Activated naive CD8-positive, alpha-beta T cell treated with anti-CD3 and anti-CD28 coated beads for 36 hours (primary cell): Measurements from ENCODE around the gene MAGEA2B. TPM values are rescaled to one million over a fixed set of nuclear protein-coding genes. Genes with fewer than 3 reads are reported as not detected.
"Not testable (repeated sequence)": the region's sequence is repeated elsewhere in the genome, so short reads cannot be mapped to it uniquely, and the experiment has no call there.

Experiments used
- DNase-seq: peaks from one replicate; pipeline ENCODE4 v3.0.0; 2021
- H3K27ac Mint-ChIP-seq: one replicate; pipeline ENCODE4 v1.8.0; 2022; ENCODE audit warnings: mild to moderate bottlenecking, moderate library complexity, mixed read lengths
- H3K27me3 Mint-ChIP-seq: one replicate; pipeline ENCODE4 v1.8.0; 2022; ENCODE audit warnings: mild to moderate bottlenecking, mixed read lengths
- H3K36me3 Mint-ChIP-seq: one replicate; pipeline ENCODE4 v1.8.0; 2021; ENCODE audit warnings: mild to moderate bottlenecking, mixed read lengths
- H3K4me1 Mint-ChIP-seq: one replicate; pipeline ENCODE4 v1.8.0; 2021; ENCODE audit warnings: mixed read lengths
- H3K4me3 Mint-ChIP-seq: one replicate; pipeline ENCODE4 v1.8.0; 2022; ENCODE audit warnings: mild to moderate bottlenecking, moderate library complexity, mixed read lengths
- H3K9me3 Mint-ChIP-seq: one replicate; pipeline ENCODE4 v1.8.0; 2022; ENCODE audit warnings: mixed read lengths
- total RNA-seq, 2 experiments: library from RNA; stranded (reverse); gene quantifications; one replicate each; pipeline ENCODE4 v1.2.3, GENCODE V29; 2021

The MAGEA2B gene
- total RNA-seq, 2 experiments from 2014 or later: not detected

DNA sequence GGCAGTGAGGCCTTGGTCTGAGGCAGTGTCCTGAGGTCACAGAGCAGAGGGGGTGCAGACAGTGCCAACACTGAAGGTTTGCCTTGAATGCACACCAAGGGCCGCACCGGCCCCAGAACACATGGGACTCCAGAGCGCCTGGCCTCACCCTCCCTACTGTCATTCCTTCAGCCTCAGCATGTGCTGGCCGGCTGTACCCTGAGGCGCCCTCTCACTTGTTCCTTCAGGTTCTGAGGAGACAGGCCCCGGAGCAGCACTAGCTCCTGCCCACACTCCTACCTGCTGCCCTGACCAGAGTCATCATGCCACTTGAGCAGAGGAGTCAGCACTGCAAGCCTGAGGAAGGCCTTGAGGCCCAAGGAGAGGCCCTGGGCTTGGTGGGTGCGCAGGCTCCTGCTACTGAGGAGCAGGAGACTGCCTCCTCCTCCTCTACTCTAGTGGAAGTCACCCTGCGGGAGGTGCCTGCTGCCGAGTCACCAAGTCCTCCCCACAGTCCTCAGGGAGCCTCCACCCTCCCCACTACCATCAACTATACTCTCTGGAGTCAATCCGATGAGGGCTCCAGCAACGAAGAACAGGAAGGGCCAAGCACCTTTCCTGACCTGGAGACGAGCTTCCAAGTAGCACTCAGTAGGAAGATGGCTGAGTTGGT is 21.6 kb downstream of the MAGEA2B start:
- Mint-ChIP-seq H3K36me3 (no peaks in the 10 kb centered on the region), H3K4me3 (no peak overlapping the region), H3K27me3 (no peaks in the 10 kb centered on the region), H3K9me3 (no peaks in the 10 kb centered on the region), H3K4me1 (no peaks in the 10 kb centered on the region), H3K27ac (no peak overlapping the region)
- DNase-seq: no peak

DNA sequence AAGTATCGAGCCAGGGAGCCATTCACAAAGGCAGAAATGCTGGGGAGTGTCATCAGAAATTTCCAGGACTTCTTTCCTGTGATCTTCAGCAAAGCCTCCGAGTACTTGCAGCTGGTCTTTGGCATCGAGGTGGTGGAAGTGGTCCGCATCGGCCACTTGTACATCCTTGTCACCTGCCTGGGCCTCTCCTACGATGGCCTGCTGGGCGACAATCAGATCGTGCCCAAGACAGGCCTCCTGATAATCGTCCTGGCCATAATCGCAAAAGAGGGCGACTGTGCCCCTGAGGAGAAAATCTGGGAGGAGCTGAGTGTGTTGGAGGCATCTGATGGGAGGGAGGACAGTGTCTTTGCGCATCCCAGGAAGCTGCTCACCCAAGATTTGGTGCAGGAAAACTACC is 22.1 kb downstream of the MAGEA2B start:
- not testable (repeated sequence) for DNase-seq, H3K4me1 Mint-ChIP-seq, H3K36me3 Mint-ChIP-seq, H3K4me3 Mint-ChIP-seq, H3K9me3 Mint-ChIP-seq, H3K27me3 Mint-ChIP-seq, H3K27ac Mint-ChIP-seq

DNA sequence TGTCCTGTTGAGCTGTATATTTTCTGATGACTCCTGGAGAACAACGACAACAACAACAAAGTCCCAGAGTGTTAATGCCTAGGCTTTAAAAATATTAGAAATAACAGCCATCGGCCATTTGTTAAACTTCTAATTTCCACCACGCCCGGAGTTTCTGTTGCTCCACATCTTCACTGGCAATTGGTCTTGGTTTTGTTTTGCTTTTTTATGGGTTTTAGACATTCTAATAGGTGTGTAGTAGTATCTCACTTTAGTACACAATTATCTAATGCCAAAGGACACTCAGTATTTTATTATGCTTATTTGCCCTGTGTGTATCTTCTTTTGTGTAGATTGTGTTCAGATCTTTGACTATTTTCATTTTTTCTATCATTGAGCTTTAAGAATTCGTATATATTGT is 24.1 kb downstream of the MAGEA2B start:
- Mint-ChIP-seq H3K9me3 (no peaks in the 10 kb centered on the region), H3K27ac (no peak overlapping the region), H3K36me3 (no peaks in the 10 kb centered on the region)

DNA sequence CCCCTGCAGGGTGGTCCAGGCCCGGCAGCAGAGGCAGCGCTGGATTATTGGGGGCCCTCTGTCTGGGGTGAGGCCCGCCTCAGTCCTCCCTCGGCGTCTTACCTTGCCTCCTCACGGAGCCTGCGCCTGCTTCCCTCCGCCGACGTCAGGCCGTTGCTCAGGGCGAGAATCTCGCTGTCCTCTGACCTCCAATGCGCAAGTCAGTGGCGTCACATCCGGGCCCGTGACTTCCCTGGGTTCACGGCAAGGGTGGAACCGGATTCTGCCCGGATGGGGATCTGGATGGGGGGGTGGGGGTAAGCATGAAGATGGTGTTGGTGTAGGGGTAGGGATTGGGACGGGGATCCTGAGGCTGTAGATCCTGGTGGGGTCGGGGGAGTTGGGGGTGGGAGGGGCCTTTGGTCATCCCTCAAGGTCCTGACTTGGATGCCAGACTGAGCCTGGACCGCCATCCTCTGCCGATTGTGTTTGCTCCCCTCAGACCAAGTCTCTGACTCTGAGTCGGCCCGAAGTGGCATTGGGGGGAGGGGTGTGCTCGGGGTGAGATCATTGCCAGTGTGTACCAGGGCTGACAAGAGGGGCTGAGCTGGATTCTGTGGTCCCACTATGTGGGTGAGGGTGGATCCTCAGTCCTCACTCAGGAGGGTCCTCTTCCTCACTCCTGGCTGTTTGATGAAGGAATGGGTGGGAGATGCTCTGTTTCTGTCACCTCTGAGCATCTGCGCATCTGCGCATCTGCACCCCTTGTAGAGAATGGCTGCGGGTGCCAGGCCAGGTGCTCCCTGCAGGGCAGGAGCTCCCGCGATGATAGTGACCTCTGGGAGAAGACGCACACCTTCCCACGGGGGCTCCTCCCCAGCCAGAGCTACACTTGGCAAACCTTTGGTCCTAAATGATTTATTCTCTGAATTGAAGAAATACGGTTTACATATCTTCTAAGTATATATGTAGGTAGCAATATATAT is 39.5 kb downstream of the MAGEA2B start, which contains the start of gene MAGEA2:
Gene MAGEA2 (minus strand): TSS at position 157 of the 965 bp plus-strand sequence. CDS start 2,479 bp downstream, outside the sequence.
- H3K27me3 Mint-ChIP-seq, H3K9me3 Mint-ChIP-seq, H3K27ac Mint-ChIP-seq, DNase-seq, H3K4me3 Mint-ChIP-seq, H3K4me1 Mint-ChIP-seq, H3K36me3 Mint-ChIP-seq: not testable (repeated sequence)

More for the DNA sequence above, 24.1 kb downstream of the MAGEA2B start:
- DNase-seq: no peak
- no peak overlapping the region for H3K4me3 Mint-ChIP-seq
- no peaks in the 10 kb centered on the region for H3K4me1 Mint-ChIP-seq
- H3K27me3 Mint-ChIP-seq: no peaks in the 10 kb centered on the region

DNA sequence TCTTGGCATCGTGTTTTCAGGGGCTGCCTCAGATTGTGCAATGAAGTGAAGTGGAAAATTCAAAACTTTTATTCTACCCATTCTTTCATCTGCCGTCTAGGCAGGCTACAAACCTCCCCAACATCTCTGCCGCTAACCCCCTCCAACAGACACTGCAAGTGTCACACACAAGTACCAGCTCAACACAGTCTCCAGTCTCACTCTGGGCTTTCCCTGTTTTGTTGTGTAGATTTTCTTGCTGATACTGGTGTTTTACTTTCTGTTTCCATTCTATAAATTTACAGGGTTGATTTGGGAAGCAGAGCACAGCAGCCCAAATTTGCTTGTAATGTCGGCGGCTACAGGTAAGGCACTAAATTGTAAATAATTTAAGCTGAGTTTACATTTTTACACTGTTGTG is 40.4 kb downstream of the MAGEA2B start:
- not testable (repeated sequence) for H3K36me3 Mint-ChIP-seq, H3K9me3 Mint-ChIP-seq, H3K4me3 Mint-ChIP-seq, H3K27ac Mint-ChIP-seq, H3K4me1 Mint-ChIP-seq, DNase-seq, H3K27me3 Mint-ChIP-seq

DNA sequence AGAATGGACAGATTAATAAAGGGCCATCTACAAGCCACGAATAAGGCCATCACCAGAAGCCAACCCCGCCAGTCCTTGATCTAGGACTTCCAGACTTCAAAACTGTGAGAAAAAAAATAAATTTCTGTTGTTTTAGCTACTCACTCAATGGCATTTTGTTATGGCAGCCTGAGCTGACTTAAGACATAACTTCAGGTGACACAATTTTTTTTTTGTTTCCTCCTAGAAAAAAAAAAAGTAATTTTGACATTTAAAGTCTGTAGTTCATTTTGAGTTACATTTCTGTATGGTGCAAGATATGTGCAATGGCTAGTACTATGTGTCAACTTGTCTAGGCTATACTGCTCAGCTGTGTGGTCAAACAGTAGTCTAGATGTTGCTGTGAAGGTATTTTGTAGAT is 44.5 kb downstream of the MAGEA2B start, which contains the start of gene CSAG3:
Gene CSAG3 (plus strand): TSS at position 301 of the 400 bp plus-strand sequence.
- not testable (repeated sequence) for H3K9me3 Mint-ChIP-seq, H3K27me3 Mint-ChIP-seq, H3K36me3 Mint-ChIP-seq, H3K4me1 Mint-ChIP-seq, H3K4me3 Mint-ChIP-seq, DNase-seq, H3K27ac Mint-ChIP-seq

DNA sequence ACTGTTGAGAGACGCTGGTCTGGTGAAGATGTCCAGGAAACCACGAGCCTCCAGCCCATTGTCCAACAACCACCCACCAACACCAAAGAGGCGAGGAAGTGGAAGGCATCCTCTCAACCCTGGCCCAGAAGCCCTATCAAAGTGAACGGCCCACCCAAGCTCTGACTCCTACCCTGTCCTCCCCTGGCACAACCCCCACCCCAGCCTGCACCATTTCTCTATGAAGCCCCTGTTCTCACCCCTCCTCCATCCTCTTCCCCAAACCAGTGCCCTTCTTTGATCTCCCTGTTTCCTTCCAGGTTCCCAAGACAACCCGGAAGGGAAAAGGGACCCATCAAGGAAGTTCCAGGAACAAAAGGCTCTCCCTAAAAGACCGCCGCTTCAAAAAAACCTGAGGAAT is 45.1 kb downstream of the MAGEA2B start:
- H3K27ac Mint-ChIP-seq, H3K4me1 Mint-ChIP-seq, H3K36me3 Mint-ChIP-seq, H3K27me3 Mint-ChIP-seq, DNase-seq, H3K4me3 Mint-ChIP-seq, H3K9me3 Mint-ChIP-seq: not testable (repeated sequence)

DNA sequence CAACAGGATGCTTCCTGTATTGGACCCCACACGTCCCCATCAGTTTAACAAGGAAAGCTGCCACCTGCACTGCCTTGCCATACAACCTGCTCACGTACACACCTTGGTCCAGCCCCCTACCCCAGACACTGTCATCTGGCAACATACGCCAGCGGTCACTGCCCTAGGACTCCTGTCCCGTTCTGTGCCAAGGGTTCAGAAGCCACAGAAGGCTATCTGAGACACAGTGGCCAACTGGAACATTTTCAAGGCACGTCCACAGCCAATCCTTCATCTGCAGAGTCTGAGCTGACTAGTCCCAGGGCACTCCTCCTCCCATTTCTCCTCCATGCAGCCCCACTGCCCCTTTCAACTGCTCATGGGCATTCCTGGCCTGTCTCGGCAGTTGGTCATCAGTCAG is 47.2 kb downstream of the MAGEA2B start:
- H3K27ac Mint-ChIP-seq, H3K9me3 Mint-ChIP-seq, H3K27me3 Mint-ChIP-seq, H3K4me3 Mint-ChIP-seq, DNase-seq, H3K36me3 Mint-ChIP-seq, H3K4me1 Mint-ChIP-seq: not testable (repeated sequence)

DNA sequence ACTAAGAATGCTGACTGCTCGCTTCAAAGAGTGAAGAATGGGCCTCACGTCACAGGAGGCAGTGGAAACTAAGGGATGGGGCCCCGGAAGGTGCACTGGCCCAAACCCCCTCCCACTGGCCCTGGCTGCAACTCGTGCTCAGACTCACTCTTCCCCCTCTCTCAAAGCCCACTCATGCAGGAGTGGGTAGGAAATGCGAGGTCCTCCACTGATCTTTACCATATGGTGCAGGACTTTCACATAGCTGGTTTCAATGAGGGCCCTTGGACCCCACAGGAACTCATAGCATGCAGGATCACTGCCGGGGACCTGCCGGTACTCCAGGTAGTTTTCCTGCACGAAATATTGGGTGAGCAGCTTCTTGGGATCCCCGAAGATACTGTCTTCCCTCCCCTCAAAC is 52.1 kb downstream of the MAGEA2B start:
- not testable (repeated sequence) for H3K9me3 Mint-ChIP-seq, H3K36me3 Mint-ChIP-seq, H3K4me1 Mint-ChIP-seq, H3K27me3 Mint-ChIP-seq, H3K4me3 Mint-ChIP-seq, DNase-seq, H3K27ac Mint-ChIP-seq

Other genes with a start within 250 kb of the MAGEA2B start
- not detected for gene GABRQ, start 76.7 kb upstream of the MAGEA2B start, total RNA-seq
- not detected for gene MAGEA3, start 15.8 kb upstream of the MAGEA2B start, total RNA-seq
- not detected for gene CSAG2, start 5.4 kb upstream of the MAGEA2B start, total RNA-seq
- not detected for gene CSAG1, start 19.1 kb downstream of the MAGEA2B start, total RNA-seq
- not detected for gene MAGEA12, start 19.1 kb downstream of the MAGEA2B start, total RNA-seq
- gene MAGEA2, start 39.2 kb downstream of the MAGEA2B start, total RNA-seq: not detected
- gene CSAG3, start 44.6 kb downstream of the MAGEA2B start, total RNA-seq: not detected
- gene MAGEA6, start 55.1 kb downstream of the MAGEA2B start, total RNA-seq: not detected
- gene CETN2, start 116.1 kb downstream of the MAGEA2B start, total RNA-seq: 10 to 100 TPM; 10.2 to 11.0 TPM
- gene NSDHL, start 116.4 kb downstream of the MAGEA2B start, total RNA-seq: 10 to 100 TPM; 21.3 to 21.6 TPM
- 1 to 10 TPM; 1.3 to 1.5 TPM for gene ZNF185, start 183.4 kb downstream of the MAGEA2B start, total RNA-seq